SK-N-SH (cell line): Measurements from ENCODE around the gene FAT1. TPM values are rescaled to one million over a fixed set of nuclear protein-coding genes. Genes with fewer than 3 reads are reported as not detected.

Experiments
- CTCF ChIA-PET: fragments of 300-600, 350-600 bp; formaldehyde crosslinking; extraction: SDS; loops from one replicate; lab custom pipeline; 2021; lab: Yijun Ruan, JAX
- POLR2A ChIA-PET: fragments of 350-600 bp; sonication (Branson Sonifier 250); formaldehyde crosslinking; extraction: SDS; loops from one replicate; lab custom pipeline; 2020; ENCODE audit warnings: antibody characterized with exemption, inconsistent platforms; lab: Yijun Ruan, JAX
- DNase-seq: peaks from one replicate; pipeline ENCODE4 v3.0.0; 2012
- H2AFZ ChIP-seq: fragments of 200-600 bp; sonication (generic); 2 replicates; pipeline ENCODE4 v1.8.1; 2016; ENCODE audit warnings: antibody characterized with exemption, mild to moderate bottlenecking, low read depth
- H3F3A ChIP-seq: fragments of 200-600 bp; sonication (generic); replicated peaks from 2 replicates; pipeline ENCODE3; 2016; ENCODE audit warnings: antibody characterized with exemption, mild to moderate bottlenecking; ENCODE audit not compliant: insufficient read depth
- H3K27ac ChIP-seq, 2 experiments: fragments of 200-500 bp in 1 of 2; fragments of 200-600 bp in 1 of 2; sonication (Bioruptor generic) in 1 of 2; sonication (generic), shearing (Covaris generic) in 1 of 2; 2 replicates each; pipeline versions ENCODE4 v1.5.1 to v1.6.1; 2014 to 2016; ENCODE audit warnings: low read depth in 2 of 2, inconsistent platforms in 1 of 2, low read length in 1 of 2, mild to moderate bottlenecking in 1 of 2, mixed read lengths in 1 of 2
- H3K27me3 ChIP-seq: fragments of 200-600 bp; sonication (generic), shearing (Covaris generic); 2 replicates; pipeline ENCODE4 v1.6.1; 2016; ENCODE audit warnings: mixed run types; ENCODE audit not compliant: insufficient read depth
- H3K36me3 ChIP-seq, 2 experiments: fragments of 200-500 bp in 1 of 2; fragments of 200-600 bp in 1 of 2; sonication (Bioruptor generic) in 1 of 2; sonication (generic) in 1 of 2; replicated peaks in 1 of 2; 2 replicates each; pipeline versions ENCODE3 to v1.5.1; 2014 to 2016; ENCODE audit warnings: low read length in 1 of 2, mild to moderate bottlenecking in 1 of 2; ENCODE audit not compliant: insufficient read depth in 2 of 2, control insufficient read depth in 1 of 2
- H3K4me1 ChIP-seq, 2 experiments: fragments of 200-500 bp in 1 of 2; fragments of 200-600 bp in 1 of 2; sonication (Bioruptor generic) in 1 of 2; sonication (generic), shearing (Covaris generic) in 1 of 2; 2 replicates each; pipeline versions ENCODE4 v1.5.1 to v1.6.1; 2014 to 2016; ENCODE audit warnings: low read depth in 1 of 2, low read length in 1 of 2, mixed run types in 1 of 2; ENCODE audit not compliant: insufficient read depth in 2 of 2, control insufficient read depth in 1 of 2
- H3K4me2 ChIP-seq: fragments of 200-600 bp; sonication (generic), shearing (Covaris generic); 2 replicates; pipeline ENCODE4 v1.6.1; 2017; ENCODE audit warnings: mixed run types
- H3K4me3 ChIP-seq, 2 experiments: fragments of 200-500 bp in 1 of 2; fragments of 200-600 bp in 1 of 2; sonication (Bioruptor generic) in 1 of 2; sonication (generic), shearing (Covaris generic) in 1 of 2; 2 replicates each; pipeline versions ENCODE4 v1.5.1 to v1.8.1; 2014 to 2016; ENCODE audit warnings: low read depth in 2 of 2, inconsistent platforms in 1 of 2, low read length in 1 of 2, mild to moderate bottlenecking in 1 of 2, mixed read lengths in 1 of 2, moderate library complexity in 1 of 2
- H3K79me2 ChIP-seq: fragments of 200-600 bp; sonication (generic); 2 replicates; pipeline ENCODE4 v1.8.1; 2017; ENCODE audit warnings: mild to moderate bottlenecking; ENCODE audit not compliant: insufficient read depth
- H3K9ac ChIP-seq: fragments of 200-600 bp; sonication (generic); 2 replicates; pipeline ENCODE4 v1.6.1; 2017; ENCODE audit warnings: mixed run types
- H3K9me2 ChIP-seq: fragments of 200-600 bp; sonication (generic); 2 replicates; pipeline ENCODE4 v1.6.1; 2017; ENCODE audit warnings: mixed run types
- H3K9me3 ChIP-seq: fragments of 200-600 bp; sonication (generic); 2 replicates; pipeline ENCODE4 v1.6.1; 2017; ENCODE audit warnings: mixed run types, mild to moderate bottlenecking, moderate library complexity
- H4K20me1 ChIP-seq: fragments of 200-600 bp; sonication (generic); 2 replicates; pipeline ENCODE4 v1.6.1; 2017; ENCODE audit warnings: mild to moderate bottlenecking, mixed run types; ENCODE audit not compliant: insufficient read depth
- CTCF ChIP-seq: fragments of 200-600 bp; sonication (generic); IDR thresholded peaks from 2 replicates; pipeline ENCODE4 v1.6.1; 2017; ENCODE audit warnings: antibody characterized with exemption, mild to moderate bottlenecking, moderate library complexity
- FOSL2 ChIP-seq: IDR thresholded peaks from 2 replicates; pipeline ENCODE4 v1.4.0; 2012; ENCODE audit warnings: low read depth, mild to moderate bottlenecking, moderate library complexity, borderline replicate concordance
- FOXJ3 ChIP-seq: sonication (generic); formaldehyde crosslinking; IDR thresholded peaks from 2 replicates; pipeline ENCODE4 v1.5.1; 2020; ENCODE audit warnings: mild to moderate bottlenecking, missing genetic modification reagents
- GATA2 ChIP-seq: sonication (generic); formaldehyde crosslinking; IDR thresholded peaks from 2 replicates; pipeline ENCODE4 v1.5.0; 2020; ENCODE audit warnings: mild to moderate bottlenecking, missing genetic modification reagents
- IRF3 ChIP-seq: fragments of 150-350 bp; IDR thresholded peaks from 2 replicates; pipeline ENCODE4 v1.6.1; 2016; ENCODE audit warnings: mild to moderate bottlenecking, low read depth, low read length
- JUND ChIP-seq: IDR thresholded peaks from 2 replicates; pipeline ENCODE4 v1.4.0; 2012
- MEF2A ChIP-seq: IDR thresholded peaks from 2 replicates; pipeline ENCODE4 v1.4.0; 2012; ENCODE audit warnings: low read depth, borderline replicate concordance
- MXI1 ChIP-seq: IDR thresholded peaks from 2 replicates; pipeline ENCODE4 v1.6.1; 2012; ENCODE audit warnings: mild to moderate bottlenecking, low read depth, low read length, improper control_type of control experiment
- NFIC ChIP-seq: IDR thresholded peaks from 2 replicates; pipeline ENCODE4 v1.4.0; 2012; ENCODE audit warnings: borderline replicate concordance
- POLR2AphosphoS5 ChIP-seq: IDR thresholded peaks from 2 replicates; pipeline ENCODE4 v1.6.1; 2012; ENCODE audit warnings: low read depth, low read length
- RAD21 ChIP-seq: IDR thresholded peaks from 2 replicates; pipeline ENCODE4 v1.6.1; 2012; ENCODE audit warnings: mild to moderate bottlenecking, low read length
- RCOR1 ChIP-seq: fragments of 150-350 bp; IDR thresholded peaks from 2 replicates; pipeline ENCODE4 v1.6.1; 2017; ENCODE audit warnings: antibody characterized with exemption, low read length
- REST ChIP-seq: IDR thresholded peaks from 2 replicates; pipeline ENCODE4 v1.6.1; 2012; ENCODE audit warnings: mild to moderate bottlenecking, low read depth, low read length, moderate library complexity
- RFX5 ChIP-seq: IDR thresholded peaks from 2 replicates; pipeline ENCODE4 v1.6.1; 2012; ENCODE audit warnings: mild to moderate bottlenecking, improper control_type of control experiment, low read length
- RXRA ChIP-seq: IDR thresholded peaks from 2 replicates; pipeline ENCODE4 v1.4.0; 2012; ENCODE audit warnings: low read depth, mild to moderate bottlenecking, borderline replicate concordance
- TAF1 ChIP-seq: IDR thresholded peaks from 2 replicates; pipeline ENCODE4 v1.6.1; 2012; ENCODE audit warnings: low read depth, mild to moderate bottlenecking, low read length, moderate library complexity, borderline replicate concordance
- ZBTB33 ChIP-seq: IDR thresholded peaks from 2 replicates; pipeline ENCODE4 v1.4.0; 2012; ENCODE audit warnings: low read depth, borderline replicate concordance
- WGBS: methylation state at CpG from one replicate; pipeline ENCODE4 v1.1.6; 2017; ENCODE audit warnings: low lambda C conversion rate; 5-methylcytosine and 5-hydroxymethylcytosine counted together
- polyA plus RNA-seq, 3 experiments: library from polyadenylated mRNA; depleted of rRNA; stranded (reverse); fragments of >200 nt; gene quantifications; 2 replicates each; pipeline ENCODE4 v1.2.3, GENCODE V29; 2012

FAT1 gene
- polyA plus RNA-seq, 1 of the 3 experiments (the other 2 are of a cell fraction) = 41.3 TPM

- WGBS = 39% methylated on average over 1 of the region's 1 CpG
Observed at GRCh38 chr4:186580669-186581068, 143.0 kb downstream of the FAT1 start.

More at GRCh38 chr4:186580669-186581068, 143.0 kb downstream of the FAT1 start:
- Histone ChIP-seq H3K9me3 (no peaks in the 10 kb centered on the region), H3K4me2 (no peak overlapping the region), H2AFZ (no peak overlapping the region), H3F3A (no peaks in the 10 kb centered on the region), H3K9ac (no peak overlapping the region), H4K20me1 (no peaks in the 10 kb centered on the region), H3K4me3 (no peak overlapping the region), H3K4me1 (no peaks in the 10 kb centered on the region), H3K36me3 (peaks cover 0 to 8% of the 10 kb centered on the region in 2 experiments), H3K79me2 (no peaks in the 10 kb centered on the region), H3K27ac (no peak overlapping the region), H3K9me2 (no peaks in the 10 kb centered on the region), H3K27me3 (no peaks in the 10 kb centered on the region)
- CTCF ChIA-PET = interaction anchor here (1.1 kb wide), 1 partner anchor 116 kb away, joined by 3 read pairs; no protein-coding TSS in a partner anchor
- DNase-seq = no peak
- TF ChIP-seq RFX5 = no peak
- no peak for TF ChIP-seq IRF3
- no peak for TF ChIP-seq ZBTB33
- TF ChIP-seq JUND = no peak
- TF ChIP-seq RAD21 = no peak
- TF ChIP-seq RCOR1 = no peak
- no peak for TF ChIP-seq POLR2AphosphoS5
- no peak for TF ChIP-seq REST
- TF ChIP-seq FOXJ3 (CRISPR knock-in tag) = no peak
- TF ChIP-seq MEF2A = no peak
- TF ChIP-seq MXI1 = no peak
- TF ChIP-seq GATA2 = no peak
- no peak for TF ChIP-seq CTCF
- TF ChIP-seq FOSL2 = no peak
- no peak for TF ChIP-seq TAF1
- TF ChIP-seq NFIC = no peak
- TF ChIP-seq RXRA = no peak
- POLR2A ChIA-PET = no interaction called here
